HepG2 (cell line): ENCODE data around the gene DLX4.

Experiments
- EZH2 ChIP-seq: conservative IDR thresholded peaks from 2 replicates; pipeline ENCODE4 v1.6.1; 2012; ENCODE audit warnings: mild to moderate bottlenecking, low read depth, low read length, moderate library complexity
- PHF8 ChIP-seq: sonication (generic); formaldehyde crosslinking; IDR thresholded peaks from 2 replicates; pipeline ENCODE4 v1.5.0; 2020; ENCODE audit warnings: missing genetic modification reagents
- POLR2A ChIP-seq, 2 experiments: IDR thresholded peaks; 2 replicates each; pipeline ENCODE4 v1.6.1; 2011; ENCODE audit warnings: low read depth in 2 of 2, low read length in 2 of 2, mild to moderate bottlenecking in 1 of 2, moderate library complexity in 1 of 2; ENCODE audit not compliant: insufficient read depth in 1 of 2
- POLR2AphosphoS5 ChIP-seq: IDR thresholded peaks from 2 replicates; pipeline ENCODE4 v1.6.1; 2012; ENCODE audit warnings: low read depth, low read length
- TF ChIP-seq, protein P1 (sequence below): IDR thresholded peaks from 2 replicates; pipeline ENCODE4 v1.6.1; 2016
- TF ChIP-seq, protein P2 (sequence below): sonication (generic); formaldehyde crosslinking; IDR thresholded peaks from 2 replicates; pipeline ENCODE4 v1.4.0; 2020; ENCODE audit warnings: low read depth, mild to moderate bottlenecking, missing genetic modification reagents
- TF ChIP-seq, protein P3 (sequence below): sonication (generic); formaldehyde crosslinking; IDR thresholded peaks from 2 replicates; pipeline ENCODE4 v1.8.1; 2023; ENCODE audit warnings: missing genetic modification reagents, inconsistent platforms, borderline replicate concordance
- TF ChIP-seq, protein P4 (sequence below): sonication (generic); formaldehyde crosslinking; IDR thresholded peaks from 2 replicates; pipeline ENCODE4 v1.5.0; 2020; ENCODE audit warnings: missing genetic modification reagents
- TF ChIP-seq, protein P5 (sequence below): sonication (generic); formaldehyde crosslinking; IDR thresholded peaks from 2 replicates; pipeline ENCODE4 v1.4.0; 2020; ENCODE audit warnings: mild to moderate bottlenecking, missing genetic modification reagents
- TF ChIP-seq, protein P6 (sequence below): sonication (generic); formaldehyde crosslinking; IDR thresholded peaks from 2 replicates; pipeline ENCODE4 v1.5.0; 2020; ENCODE audit warnings: mild to moderate bottlenecking, missing genetic modification reagents, moderate library complexity

DNA sequence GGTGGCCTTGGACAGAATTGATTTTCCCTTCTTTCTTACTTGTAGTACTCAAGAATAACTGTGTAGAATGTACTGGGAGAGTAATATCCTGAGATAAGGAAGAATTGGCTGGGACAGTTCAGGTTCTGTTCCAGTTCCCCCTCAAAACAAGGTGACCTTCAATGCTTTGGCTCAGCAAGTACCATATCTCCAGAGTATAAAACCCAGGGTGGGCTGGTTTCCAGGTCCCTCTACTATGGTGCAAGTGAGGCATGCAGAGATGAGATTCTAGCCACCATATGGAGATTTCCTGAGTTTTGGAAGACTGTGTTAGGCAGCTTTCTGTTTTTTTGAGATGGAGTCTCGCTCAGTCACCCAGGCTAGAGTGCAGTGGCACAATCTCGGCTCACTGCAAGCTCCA, 44.1 kb downstream of the DLX4 start:
- TF ChIP-seq, protein P1, sequence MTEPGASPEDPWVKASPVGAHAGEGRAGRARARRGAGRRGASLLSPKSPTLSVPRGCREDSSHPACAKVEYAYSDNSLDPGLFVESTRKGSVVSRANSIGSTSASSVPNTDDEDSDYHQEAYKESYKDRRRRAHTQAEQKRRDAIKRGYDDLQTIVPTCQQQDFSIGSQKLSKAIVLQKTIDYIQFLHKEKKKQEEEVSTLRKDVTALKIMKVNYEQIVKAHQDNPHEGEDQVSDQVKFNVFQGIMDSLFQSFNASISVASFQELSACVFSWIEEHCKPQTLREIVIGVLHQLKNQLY (CRISPR knock-in tag): no peak
- TF ChIP-seq POLR2AphosphoS5 (no peak), EZH2 (no peak), PHF8 (CRISPR knock-in tag) (no peak), POLR2A (IDR thresholded peaks at IDR 0.05; ENCODE audit: insufficient read depth in 1 of 2, low read depth in 2 of 2, low read length in 2 of 2) (no peak)
- TF ChIP-seq, protein P2, sequence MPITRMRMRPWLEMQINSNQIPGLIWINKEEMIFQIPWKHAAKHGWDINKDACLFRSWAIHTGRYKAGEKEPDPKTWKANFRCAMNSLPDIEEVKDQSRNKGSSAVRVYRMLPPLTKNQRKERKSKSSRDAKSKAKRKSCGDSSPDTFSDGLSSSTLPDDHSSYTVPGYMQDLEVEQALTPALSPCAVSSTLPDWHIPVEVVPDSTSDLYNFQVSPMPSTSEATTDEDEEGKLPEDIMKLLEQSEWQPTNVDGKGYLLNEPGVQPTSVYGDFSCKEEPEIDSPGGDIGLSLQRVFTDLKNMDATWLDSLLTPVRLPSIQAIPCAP (CRISPR knock-in tag): no peak
- TF ChIP-seq, protein P3, sequence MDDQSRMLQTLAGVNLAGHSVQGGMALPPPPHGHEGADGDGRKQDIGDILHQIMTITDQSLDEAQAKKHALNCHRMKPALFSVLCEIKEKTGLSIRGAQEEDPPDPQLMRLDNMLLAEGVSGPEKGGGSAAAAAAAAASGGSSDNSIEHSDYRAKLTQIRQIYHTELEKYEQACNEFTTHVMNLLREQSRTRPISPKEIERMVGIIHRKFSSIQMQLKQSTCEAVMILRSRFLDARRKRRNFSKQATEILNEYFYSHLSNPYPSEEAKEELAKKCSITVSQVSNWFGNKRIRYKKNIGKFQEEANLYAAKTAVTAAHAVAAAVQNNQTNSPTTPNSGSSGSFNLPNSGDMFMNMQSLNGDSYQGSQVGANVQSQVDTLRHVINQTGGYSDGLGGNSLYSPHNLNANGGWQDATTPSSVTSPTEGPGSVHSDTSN: no peak
- TF ChIP-seq, protein P4, sequence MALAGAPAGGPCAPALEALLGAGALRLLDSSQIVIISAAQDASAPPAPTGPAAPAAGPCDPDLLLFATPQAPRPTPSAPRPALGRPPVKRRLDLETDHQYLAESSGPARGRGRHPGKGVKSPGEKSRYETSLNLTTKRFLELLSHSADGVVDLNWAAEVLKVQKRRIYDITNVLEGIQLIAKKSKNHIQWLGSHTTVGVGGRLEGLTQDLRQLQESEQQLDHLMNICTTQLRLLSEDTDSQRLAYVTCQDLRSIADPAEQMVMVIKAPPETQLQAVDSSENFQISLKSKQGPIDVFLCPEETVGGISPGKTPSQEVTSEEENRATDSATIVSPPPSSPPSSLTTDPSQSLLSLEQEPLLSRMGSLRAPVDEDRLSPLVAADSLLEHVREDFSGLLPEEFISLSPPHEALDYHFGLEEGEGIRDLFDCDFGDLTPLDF (CRISPR knock-in tag): no peak
- TF ChIP-seq, protein P5, sequence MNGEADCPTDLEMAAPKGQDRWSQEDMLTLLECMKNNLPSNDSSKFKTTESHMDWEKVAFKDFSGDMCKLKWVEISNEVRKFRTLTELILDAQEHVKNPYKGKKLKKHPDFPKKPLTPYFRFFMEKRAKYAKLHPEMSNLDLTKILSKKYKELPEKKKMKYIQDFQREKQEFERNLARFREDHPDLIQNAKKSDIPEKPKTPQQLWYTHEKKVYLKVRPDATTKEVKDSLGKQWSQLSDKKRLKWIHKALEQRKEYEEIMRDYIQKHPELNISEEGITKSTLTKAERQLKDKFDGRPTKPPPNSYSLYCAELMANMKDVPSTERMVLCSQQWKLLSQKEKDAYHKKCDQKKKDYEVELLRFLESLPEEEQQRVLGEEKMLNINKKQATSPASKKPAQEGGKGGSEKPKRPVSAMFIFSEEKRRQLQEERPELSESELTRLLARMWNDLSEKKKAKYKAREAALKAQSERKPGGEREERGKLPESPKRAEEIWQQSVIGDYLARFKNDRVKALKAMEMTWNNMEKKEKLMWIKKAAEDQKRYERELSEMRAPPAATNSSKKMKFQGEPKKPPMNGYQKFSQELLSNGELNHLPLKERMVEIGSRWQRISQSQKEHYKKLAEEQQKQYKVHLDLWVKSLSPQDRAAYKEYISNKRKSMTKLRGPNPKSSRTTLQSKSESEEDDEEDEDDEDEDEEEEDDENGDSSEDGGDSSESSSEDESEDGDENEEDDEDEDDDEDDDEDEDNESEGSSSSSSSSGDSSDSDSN (CRISPR knock-in tag): no peak
- TF ChIP-seq, protein P6, sequence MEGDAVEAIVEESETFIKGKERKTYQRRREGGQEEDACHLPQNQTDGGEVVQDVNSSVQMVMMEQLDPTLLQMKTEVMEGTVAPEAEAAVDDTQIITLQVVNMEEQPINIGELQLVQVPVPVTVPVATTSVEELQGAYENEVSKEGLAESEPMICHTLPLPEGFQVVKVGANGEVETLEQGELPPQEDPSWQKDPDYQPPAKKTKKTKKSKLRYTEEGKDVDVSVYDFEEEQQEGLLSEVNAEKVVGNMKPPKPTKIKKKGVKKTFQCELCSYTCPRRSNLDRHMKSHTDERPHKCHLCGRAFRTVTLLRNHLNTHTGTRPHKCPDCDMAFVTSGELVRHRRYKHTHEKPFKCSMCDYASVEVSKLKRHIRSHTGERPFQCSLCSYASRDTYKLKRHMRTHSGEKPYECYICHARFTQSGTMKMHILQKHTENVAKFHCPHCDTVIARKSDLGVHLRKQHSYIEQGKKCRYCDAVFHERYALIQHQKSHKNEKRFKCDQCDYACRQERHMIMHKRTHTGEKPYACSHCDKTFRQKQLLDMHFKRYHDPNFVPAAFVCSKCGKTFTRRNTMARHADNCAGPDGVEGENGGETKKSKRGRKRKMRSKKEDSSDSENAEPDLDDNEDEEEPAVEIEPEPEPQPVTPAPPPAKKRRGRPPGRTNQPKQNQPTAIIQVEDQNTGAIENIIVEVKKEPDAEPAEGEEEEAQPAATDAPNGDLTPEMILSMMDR (CRISPR knock-in tag): no peak
